Right lobe of liver (tissue), 6 donors: Measurements from ENCODE around the gene EPHA6. TPM values are rescaled to one million over a fixed set of nuclear protein-coding genes. Genes with fewer than 3 reads are reported as not detected.

Experiments
- ATAC-seq, 4 donors: fragments of 200-7000 bp; cut with Tn5 transposase; one replicate each; pipeline ENCODE4 v1.9.1; 2020; ENCODE audit warnings: mild to moderate bottlenecking in 4 of 4, moderate library complexity in 4 of 4
- DNase-seq, 3 donors: peaks; one replicate each; pipeline ENCODE4 v3.0.0-alpha.2; 2020
- H3K27ac ChIP-seq, 3 donors: fragments of 200-600 bp; one replicate each; pipeline ENCODE4 v1.8.0; 2022
- H3K27me3 ChIP-seq, 2 donors: fragments of 200-600 bp; one replicate each; pipeline ENCODE4 v1.8.0; 2022
- H3K36me3 ChIP-seq, 4 donors: fragments of 200-600 bp; sonication (generic) in 1 of 4; one replicate each; pipeline versions ENCODE4 v1.5.1 to v1.8.0; 2017 to 2022; ENCODE audit warnings: control low read depth in 1 of 4
- H3K4me1 ChIP-seq, 4 donors: fragments of 200-600 bp; sonication (generic) in 1 of 4; one replicate each; pipeline versions ENCODE4 v1.5.1 to v1.8.0; 2017 to 2022; ENCODE audit warnings: control low read depth in 1 of 4
- H3K4me3 ChIP-seq, 3 donors: fragments of 200-600 bp; one replicate each; pipeline ENCODE4 v1.8.0; 2022
- H3K9me3 ChIP-seq, 4 donors: fragments of 200-600 bp; sonication (generic) in 1 of 4; one replicate each; pipeline versions ENCODE4 v1.5.1 to v1.8.0; 2017 to 2022; ENCODE audit warnings: control low read depth in 1 of 4
- CTCF ChIP-seq, 4 donors: fragments of 200-600 bp in 3 of 4; fragments of 450-650 bp in 1 of 4; IDR thresholded peaks; one replicate each; pipeline versions ENCODE4 v1.5.1 to v1.8.0; 2016 to 2022; ENCODE audit warnings: antibody characterized with exemption in 4 of 4, mild to moderate bottlenecking in 2 of 4
- POLR2A ChIP-seq: fragments of 450-650 bp; IDR thresholded peaks from one replicate; pipeline ENCODE4 v1.6.1; 2017; ENCODE audit warnings: antibody characterized with exemption, mild to moderate bottlenecking
- WGBS: methylation state at CpG from one replicate; pipeline ENCODE4 v1.1.6; 2018; ENCODE audit warnings: low coverage, low lambda C conversion rate; ENCODE audit not compliant: insufficient coverage; ENCODE audit errors: missing lambda C conversion rate; 5-methylcytosine and 5-hydroxymethylcytosine counted together
- intact Hi-C, 2 donors: fragments of 100-400 bp; cut with DNase I; formaldehyde crosslinking; loops; one replicate each; pipeline versions ENCODE4 v1.11.2 to v1.14.1; 2022
- long read RNA-seq: library from polyadenylated mRNA; unstranded; transcript quantifications from one replicate; pipeline ENCODE4 v2.0.0, GENCODE V29; 2019
- total RNA-seq, 6 experiments: library from RNA; depleted of rRNA in 2 of 6; stranded (reverse); fragments of >200 nt in 2 of 6; fragmentation: NEBNext Ultra II Directional in 3 of 6; extraction: Animal tissue kit (Norgen Biotek cat#: 25700) in 3 of 6; gene quantifications; one replicate each; pipeline versions ENCODE4 v1.1.0 to v1.2.4, GENCODE V29; 2016 to 2023
- donor health status: DM: no; HTN: yes; CAD: no.
- donor health status: DM: no; HTN: no; CAD: no.
- donor health status: DM: no; HTN: no; CAD: no.
- donor health status: DM: no; HTN: yes; CAD: no.
- donor health status: DM: no; HTN: yes; CAD: no.

EPHA6 gene
- total RNA-seq: not detected
- long read RNA-seq: 0 reads

DNA sequence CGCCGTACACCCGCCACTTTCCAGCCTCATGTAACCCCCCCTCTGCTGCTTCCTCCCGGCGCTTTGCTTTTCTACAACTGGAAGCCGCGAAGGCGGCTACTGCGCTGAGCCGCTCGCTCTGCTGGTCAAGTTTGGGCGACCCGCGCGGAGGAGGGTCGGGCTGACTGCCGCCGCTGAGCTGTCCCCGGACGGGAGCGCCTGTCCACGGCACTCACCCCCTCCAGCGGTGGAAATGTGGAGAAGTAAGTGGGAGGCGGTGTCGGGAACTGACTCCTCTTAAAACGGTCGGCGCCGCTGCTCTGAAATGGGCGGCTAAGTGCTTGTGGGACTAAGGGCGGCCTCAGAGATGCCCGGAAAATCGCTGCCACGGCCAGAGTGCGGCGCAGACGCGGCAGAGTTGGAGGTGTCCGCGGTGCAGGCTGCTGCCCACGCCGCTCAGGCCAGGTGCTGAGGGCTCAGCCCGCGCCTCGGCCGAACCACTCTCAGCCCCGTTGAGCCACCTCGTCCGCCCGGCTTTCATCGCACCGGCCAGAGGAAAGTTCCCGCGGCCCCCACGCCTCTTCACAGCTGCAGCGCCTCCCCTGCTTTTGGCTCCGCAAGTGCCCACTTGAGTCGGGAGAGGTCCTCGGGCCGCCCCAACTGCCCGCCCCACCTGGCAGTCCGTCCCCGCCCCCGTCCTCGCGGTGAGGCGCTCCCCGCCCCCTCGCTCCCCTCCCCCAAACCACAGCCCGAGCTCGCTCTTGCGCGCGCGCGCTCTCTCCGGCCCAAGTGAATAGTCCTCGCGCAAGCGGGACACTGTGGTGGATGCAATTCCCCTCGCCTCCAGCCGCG, at the start of gene EPHA6:
EPHA6 (plus strand) TSS at position 775 of the 831 bp plus-strand sequence.
- H3K27ac ChIP-seq: no peak within 1 kb of the TSS
- TF ChIP-seq CTCF (IDR thresholded peaks at IDR 0.05) (peak in 3 of 4 donors; percentile 12 to 22 (median 14)), POLR2A (no peak)
- peaks cover 0 to 5% of the 10 kb centered on the region in 2 donors for H3K27me3 ChIP-seq
- ATAC-seq (peak; percentile 73 to 75 (median 75)), DNase-seq (peak; percentile 58 to 69 (median 60))
- intact Hi-C loops: no loop called here
- peak within 1 kb of the TSS; percentile 33 to 52 (median 45) for H3K4me3 ChIP-seq
- peaks cover 0 to 13% (median 0%) of the 10 kb centered on the region in 4 donors for H3K4me1 ChIP-seq
- 0% methylated on average over 17 of the region's 83 CpGs for WGBS
- no peaks in the 10 kb centered on the region for H3K36me3 ChIP-seq
- H3K9me3 ChIP-seq: no peaks in the 10 kb centered on the region

DNA sequence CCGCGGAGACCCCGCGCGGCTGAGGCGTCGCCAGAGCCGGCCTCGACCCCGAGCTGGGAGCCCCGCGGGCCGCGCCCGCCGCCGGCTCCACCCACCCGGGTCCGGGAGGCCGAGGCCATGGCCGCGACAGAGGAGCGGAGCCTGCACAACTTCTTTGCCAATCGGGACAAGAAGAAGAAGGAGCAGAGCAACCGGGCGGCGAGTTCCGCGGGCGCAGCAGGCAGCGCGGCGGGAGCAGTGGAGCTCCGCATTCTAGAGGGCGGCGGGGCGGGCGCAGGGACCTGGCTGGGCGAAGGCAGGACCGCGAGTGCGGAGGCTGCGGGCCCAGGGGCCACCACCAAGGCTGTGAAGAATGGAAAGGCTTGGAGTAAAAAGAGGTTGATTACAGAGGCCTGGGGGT, 37.6 kb upstream of the EPHA6 start:
- no peak overlapping the region for H3K4me3 ChIP-seq
- H3K27ac ChIP-seq: no peak overlapping the region
- DNase-seq: no peak
- no peaks in the 10 kb centered on the region for H3K27me3 ChIP-seq
- H3K4me1 ChIP-seq: no peaks in the 10 kb centered on the region
- WGBS: 79% methylated on average over 31 of the region's 43 CpGs
- no peaks in the 10 kb centered on the region for H3K9me3 ChIP-seq
- H3K36me3 ChIP-seq: no peaks in the 10 kb centered on the region
- no peak for TF ChIP-seq CTCF (IDR thresholded peaks at IDR 0.05)
- TF ChIP-seq POLR2A: no peak
- intact Hi-C loops: no loop called here
- ATAC-seq: no peak

GRCh38 chr3:96779810-96780209, 34.6 kb upstream of the EPHA6 start:
- H3K9me3 ChIP-seq: no peaks in the 10 kb centered on the region
- no peaks in the 10 kb centered on the region for H3K36me3 ChIP-seq
- WGBS: 20% methylated on average over 1 of the region's 6 CpGs
- H3K4me3 ChIP-seq: no peak overlapping the region
- intact Hi-C loops: no loop called here
- ATAC-seq (no peak), DNase-seq (no peak)
- H3K27ac ChIP-seq: no peak overlapping the region
- TF ChIP-seq POLR2A: no peak
- TF ChIP-seq CTCF (IDR thresholded peaks at IDR 0.05): no peak
- H3K27me3 ChIP-seq: no peaks in the 10 kb centered on the region
- H3K4me1 ChIP-seq: no peaks in the 10 kb centered on the region

DNA sequence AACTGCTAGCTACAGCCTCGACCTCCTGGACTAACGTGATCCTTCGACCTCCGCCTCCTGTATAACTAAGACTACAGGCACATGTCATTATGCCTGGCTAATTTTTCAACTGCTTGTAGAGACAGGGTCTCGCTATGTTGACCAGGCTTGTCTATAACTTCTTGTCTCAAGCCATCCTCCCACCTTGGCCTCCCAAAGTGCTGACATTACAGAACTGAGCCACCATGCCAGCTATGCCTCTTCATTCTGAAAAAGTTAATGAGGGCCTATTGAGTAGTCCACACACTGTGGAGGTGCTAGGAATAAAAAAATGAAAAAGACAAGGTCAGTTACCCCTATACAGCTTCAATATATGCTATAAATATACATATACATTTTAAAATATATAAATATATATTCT, 18.3 kb upstream of the EPHA6 start:
- no peaks in the 10 kb centered on the region for H3K9me3 ChIP-seq
- WGBS: 53% methylated on average over 5 of the region's 5 CpGs
- no peak overlapping the region for H3K4me3 ChIP-seq
- H3K27ac ChIP-seq: no peak overlapping the region
- intact Hi-C loops: no loop called here
- DNase-seq (no peak), ATAC-seq (no peak)
- TF ChIP-seq CTCF (IDR thresholded peaks at IDR 0.05) (no peak), POLR2A (no peak)
- H3K27me3 ChIP-seq: no peaks in the 10 kb centered on the region
- no peaks in the 10 kb centered on the region for H3K36me3 ChIP-seq
- H3K4me1 ChIP-seq: no peaks in the 10 kb centered on the region
